H1 (cell line): Measurements from ENCODE around the gene SPR. TPM values are rescaled to one million over a fixed set of nuclear protein-coding genes. Genes with fewer than 3 reads are reported as not detected.

Experiments used
- GABPA ChIP-seq: IDR thresholded peaks from 2 replicates; pipeline ENCODE4 v1.6.1; 2011; ENCODE audit warnings: mild to moderate bottlenecking, low read length, moderate library complexity, borderline replicate concordance; ENCODE audit not compliant: insufficient read depth
- polyA plus RNA-seq, 7 experiments: library from polyadenylated mRNA; depleted of rRNA in 3 of 7; stranded (reverse) in 5 of 7; unstranded in 2 of 7; fragments of >200 nt in 5 of 7; fragments of 200-250 nt in 2 of 7; gene quantifications; 1 replicate in 5 of 7; 2 replicates in 1 of 7; 4 replicates in 1 of 7; pipeline versions ENCODE4 v1.2.1 to v1.2.3, GENCODE V29; 2011 to 2013; ENCODE audit warnings: missing spikeins in 2 of 7, mixed read lengths in 2 of 7
- total RNA-seq: library from RNA; stranded (reverse); fragmentation: NEBNext Ultra II Directional; extraction: Animal tissue kit (Norgen Biotek cat#: 25700); gene quantifications from 2 replicates; pipeline ENCODE4 v1.2.1, GENCODE V29; 2021
- TF ChIP-seq, protein P1 (sequence below): IDR thresholded peaks from 2 replicates; pipeline ENCODE4 v1.6.1; 2011; ENCODE audit warnings: low read length, improper control_type of control experiment

Gene SPR
- total and polyA plus RNA-seq, 2 of the 8 experiments (the other 6 are each of a cell fraction or from before 2014, with no cell fraction given) = 4.5 to 11.5 TPM

DNA sequence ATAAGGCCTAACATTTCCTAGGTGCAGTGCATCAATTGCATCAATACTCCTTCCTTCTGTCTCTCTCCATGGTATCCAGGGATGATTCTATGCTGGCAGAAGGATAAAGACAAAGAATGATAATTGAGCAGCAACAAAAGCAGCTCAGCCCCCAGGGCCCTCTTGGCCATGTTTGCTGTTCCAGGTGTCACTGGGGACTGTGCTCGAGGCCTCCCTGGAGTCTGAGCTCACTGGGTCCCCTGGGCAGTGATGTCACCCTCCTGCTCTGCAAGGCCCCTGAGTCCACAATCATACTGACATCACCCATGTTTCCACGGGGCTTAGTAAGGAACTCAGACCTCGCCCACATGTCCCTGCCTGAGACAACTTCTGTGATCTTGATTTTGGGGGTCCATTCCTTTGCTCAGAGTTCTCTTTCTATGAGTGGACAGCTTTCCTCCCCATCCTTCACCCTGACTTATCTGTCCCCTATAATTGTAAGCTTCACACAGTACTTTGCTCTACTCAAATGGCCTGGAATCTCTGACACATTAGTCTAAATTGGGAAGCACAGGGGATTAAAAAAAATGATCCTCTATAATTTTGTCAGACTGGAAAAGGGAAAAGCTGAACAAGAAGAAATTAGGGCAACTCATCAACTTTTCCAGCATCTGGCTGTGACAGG lies 45.6 kb upstream of the SPR start (continued):
- TF ChIP-seq, protein P1, sequence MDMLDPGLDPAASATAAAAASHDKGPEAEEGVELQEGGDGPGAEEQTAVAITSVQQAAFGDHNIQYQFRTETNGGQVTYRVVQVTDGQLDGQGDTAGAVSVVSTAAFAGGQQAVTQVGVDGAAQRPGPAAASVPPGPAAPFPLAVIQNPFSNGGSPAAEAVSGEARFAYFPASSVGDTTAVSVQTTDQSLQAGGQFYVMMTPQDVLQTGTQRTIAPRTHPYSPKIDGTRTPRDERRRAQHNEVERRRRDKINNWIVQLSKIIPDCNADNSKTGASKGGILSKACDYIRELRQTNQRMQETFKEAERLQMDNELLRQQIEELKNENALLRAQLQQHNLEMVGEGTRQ = no peak
- TF ChIP-seq GABPA = no peak
- TF ChIP-seq, all 59 proteins: peak for 0
